ENCODE results near the gene GEMIN4. TPM values are rescaled to one million over a fixed set of nuclear protein-coding genes. Genes with fewer than 3 reads are reported as not detected.

Gene GEMIN4
- total and polyA plus RNA-seq, 2 experiments from 2014 or later, result 14.1 to 45.0 TPM

DNA sequence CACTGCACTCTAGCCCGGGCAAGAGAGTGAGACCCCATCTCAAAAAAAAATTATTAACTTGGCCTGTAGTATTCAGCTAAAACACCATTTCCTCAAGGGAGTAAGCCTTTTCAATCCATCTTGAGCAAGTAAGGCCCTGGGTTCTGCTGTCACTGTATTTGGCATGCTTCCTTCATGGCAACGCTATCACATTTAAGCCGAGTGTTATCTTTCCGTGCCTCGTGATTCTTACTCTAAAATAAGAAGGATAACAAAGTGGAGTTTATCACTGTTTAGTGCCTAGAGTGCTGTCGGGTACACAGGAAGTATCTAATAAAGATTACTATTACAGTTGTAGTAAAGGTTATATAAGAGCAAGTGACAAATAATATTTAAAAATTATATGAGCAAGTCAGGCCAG is 46.2 kb downstream of the GEMIN4 start:
- no peak overlapping the region for H3K27ac Mint-ChIP-seq
- no peak overlapping the region for H3K4me3 ChIP-seq
- no peaks in the 10 kb centered on the region for H3K27me3 Mint-ChIP-seq (ENCODE audit: insufficient read depth, low read depth, poor library complexity)
- H3F3A ChIP-seq (replicated peaks; ENCODE audit: low read depth), result 0 out of 2 replicates have a peak, but pooled peaks cover 1% of the 10 kb centered on the region
- peaks cover 19% of the 10 kb centered on the region for H3K36me3 Mint-ChIP-seq (ENCODE audit: low read depth)
- TF ChIP-seq, protein P1, sequence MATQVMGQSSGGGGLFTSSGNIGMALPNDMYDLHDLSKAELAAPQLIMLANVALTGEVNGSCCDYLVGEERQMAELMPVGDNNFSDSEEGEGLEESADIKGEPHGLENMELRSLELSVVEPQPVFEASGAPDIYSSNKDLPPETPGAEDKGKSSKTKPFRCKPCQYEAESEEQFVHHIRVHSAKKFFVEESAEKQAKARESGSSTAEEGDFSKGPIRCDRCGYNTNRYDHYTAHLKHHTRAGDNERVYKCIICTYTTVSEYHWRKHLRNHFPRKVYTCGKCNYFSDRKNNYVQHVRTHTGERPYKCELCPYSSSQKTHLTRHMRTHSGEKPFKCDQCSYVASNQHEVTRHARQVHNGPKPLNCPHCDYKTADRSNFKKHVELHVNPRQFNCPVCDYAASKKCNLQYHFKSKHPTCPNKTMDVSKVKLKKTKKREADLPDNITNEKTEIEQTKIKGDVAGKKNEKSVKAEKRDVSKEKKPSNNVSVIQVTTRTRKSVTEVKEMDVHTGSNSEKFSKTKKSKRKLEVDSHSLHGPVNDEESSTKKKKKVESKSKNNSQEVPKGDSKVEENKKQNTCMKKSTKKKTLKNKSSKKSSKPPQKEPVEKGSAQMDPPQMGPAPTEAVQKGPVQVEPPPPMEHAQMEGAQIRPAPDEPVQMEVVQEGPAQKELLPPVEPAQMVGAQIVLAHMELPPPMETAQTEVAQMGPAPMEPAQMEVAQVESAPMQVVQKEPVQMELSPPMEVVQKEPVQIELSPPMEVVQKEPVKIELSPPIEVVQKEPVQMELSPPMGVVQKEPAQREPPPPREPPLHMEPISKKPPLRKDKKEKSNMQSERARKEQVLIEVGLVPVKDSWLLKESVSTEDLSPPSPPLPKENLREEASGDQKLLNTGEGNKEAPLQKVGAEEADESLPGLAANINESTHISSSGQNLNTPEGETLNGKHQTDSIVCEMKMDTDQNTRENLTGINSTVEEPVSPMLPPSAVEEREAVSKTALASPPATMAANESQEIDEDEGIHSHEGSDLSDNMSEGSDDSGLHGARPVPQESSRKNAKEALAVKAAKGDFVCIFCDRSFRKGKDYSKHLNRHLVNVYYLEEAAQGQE (IDR thresholded peaks at IDR 0.05; ENCODE audit: unreplicated experiment), result no peak
- TF ChIP-seq, protein P2, sequence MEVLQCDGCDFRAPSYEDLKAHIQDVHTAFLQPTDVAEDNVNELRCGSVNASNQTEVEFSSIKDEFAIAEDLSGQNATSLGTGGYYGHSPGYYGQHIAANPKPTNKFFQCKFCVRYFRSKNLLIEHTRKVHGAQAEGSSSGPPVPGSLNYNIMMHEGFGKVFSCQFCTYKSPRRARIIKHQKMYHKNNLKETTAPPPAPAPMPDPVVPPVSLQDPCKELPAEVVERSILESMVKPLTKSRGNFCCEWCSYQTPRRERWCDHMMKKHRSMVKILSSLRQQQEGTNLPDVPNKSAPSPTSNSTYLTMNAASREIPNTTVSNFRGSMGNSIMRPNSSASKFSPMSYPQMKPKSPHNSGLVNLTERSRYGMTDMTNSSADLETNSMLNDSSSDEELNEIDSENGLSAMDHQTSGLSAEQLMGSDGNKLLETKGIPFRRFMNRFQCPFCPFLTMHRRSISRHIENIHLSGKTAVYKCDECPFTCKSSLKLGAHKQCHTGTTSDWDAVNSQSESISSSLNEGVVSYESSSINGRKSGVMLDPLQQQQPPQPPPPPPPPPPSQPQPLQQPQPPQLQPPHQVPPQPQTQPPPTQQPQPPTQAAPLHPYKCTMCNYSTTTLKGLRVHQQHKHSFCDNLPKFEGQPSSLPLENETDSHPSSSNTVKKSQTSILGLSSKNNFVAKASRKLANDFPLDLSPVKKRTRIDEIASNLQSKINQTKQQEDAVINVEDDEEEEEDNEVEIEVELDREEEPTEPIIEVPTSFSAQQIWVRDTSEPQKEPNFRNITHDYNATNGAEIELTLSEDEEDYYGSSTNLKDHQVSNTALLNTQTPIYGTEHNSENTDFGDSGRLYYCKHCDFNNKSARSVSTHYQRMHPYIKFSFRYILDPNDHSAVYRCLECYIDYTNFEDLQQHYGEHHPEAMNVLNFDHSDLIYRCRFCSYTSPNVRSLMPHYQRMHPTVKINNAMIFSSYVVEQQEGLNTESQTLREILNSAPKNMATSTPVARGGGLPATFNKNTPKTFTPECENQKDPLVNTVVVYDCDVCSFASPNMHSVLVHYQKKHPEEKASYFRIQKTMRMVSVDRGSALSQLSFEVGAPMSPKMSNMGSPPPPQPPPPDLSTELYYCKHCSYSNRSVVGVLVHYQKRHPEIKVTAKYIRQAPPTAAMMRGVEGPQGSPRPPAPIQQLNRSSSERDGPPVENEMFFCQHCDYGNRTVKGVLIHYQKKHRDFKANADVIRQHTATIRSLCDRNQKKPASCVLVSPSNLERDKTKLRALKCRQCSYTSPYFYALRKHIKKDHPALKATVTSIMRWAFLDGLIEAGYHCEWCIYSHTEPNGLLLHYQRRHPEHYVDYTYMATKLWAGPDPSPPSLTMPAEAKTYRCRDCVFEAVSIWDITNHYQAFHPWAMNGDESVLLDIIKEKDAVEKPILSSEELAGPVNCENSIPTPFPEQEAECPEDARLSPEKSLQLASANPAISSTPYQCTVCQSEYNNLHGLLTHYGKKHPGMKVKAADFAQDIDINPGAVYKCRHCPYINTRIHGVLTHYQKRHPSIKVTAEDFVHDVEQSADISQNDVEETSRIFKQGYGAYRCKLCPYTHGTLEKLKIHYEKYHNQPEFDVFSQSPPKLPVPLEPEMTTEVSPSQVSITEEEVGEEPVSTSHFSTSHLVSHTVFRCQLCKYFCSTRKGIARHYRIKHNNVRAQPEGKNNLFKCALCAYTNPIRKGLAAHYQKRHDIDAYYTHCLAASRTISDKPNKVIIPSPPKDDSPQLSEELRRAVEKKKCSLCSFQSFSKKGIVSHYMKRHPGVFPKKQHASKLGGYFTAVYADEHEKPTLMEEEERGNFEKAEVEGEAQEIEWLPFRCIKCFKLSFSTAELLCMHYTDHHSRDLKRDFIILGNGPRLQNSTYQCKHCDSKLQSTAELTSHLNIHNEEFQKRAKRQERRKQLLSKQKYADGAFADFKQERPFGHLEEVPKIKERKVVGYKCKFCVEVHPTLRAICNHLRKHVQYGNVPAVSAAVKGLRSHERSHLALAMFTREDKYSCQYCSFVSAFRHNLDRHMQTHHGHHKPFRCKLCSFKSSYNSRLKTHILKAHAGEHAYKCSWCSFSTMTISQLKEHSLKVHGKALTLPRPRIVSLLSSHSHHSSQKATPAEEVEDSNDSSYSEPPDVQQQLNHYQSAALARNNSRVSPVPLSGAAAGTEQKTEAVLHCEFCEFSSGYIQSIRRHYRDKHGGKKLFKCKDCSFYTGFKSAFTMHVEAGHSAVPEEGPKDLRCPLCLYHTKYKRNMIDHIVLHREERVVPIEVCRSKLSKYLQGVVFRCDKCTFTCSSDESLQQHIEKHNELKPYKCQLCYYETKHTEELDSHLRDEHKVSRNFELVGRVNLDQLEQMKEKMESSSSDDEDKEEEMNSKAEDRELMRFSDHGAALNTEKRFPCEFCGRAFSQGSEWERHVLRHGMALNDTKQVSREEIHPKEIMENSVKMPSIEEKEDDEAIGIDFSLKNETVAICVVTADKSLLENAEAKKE (CRISPR knock-in tag; IDR thresholded peaks at IDR 0.05), result no peak
- TF ChIP-seq EZH2phosphoT487 (IDR thresholded peaks at IDR 0.05; ENCODE audit: unreplicated experiment) (no peak), ZNF114 (CRISPR knock-in tag; IDR thresholded peaks at IDR 0.05) (no peak)
- TF ChIP-seq, protein P3, sequence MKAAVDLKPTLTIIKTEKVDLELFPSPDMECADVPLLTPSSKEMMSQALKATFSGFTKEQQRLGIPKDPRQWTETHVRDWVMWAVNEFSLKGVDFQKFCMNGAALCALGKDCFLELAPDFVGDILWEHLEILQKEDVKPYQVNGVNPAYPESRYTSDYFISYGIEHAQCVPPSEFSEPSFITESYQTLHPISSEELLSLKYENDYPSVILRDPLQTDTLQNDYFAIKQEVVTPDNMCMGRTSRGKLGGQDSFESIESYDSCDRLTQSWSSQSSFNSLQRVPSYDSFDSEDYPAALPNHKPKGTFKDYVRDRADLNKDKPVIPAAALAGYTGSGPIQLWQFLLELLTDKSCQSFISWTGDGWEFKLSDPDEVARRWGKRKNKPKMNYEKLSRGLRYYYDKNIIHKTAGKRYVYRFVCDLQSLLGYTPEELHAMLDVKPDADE (IDR thresholded peaks at IDR 0.05), result no peak
- no peaks in the 10 kb centered on the region for H3K9me2 ChIP-seq (ENCODE audit: insufficient read depth)
- H3K4me2 ChIP-seq, result no peak overlapping the region
- no peaks in the 10 kb centered on the region for H3K27me3 ChIP-seq (ENCODE audit: insufficient read depth)
- H3K79me2 ChIP-seq (replicated peaks; ENCODE audit: insufficient read depth), result peaks cover 9% of the 10 kb centered on the region; the same call in 1 of the 2 replicates
- H3K36me3 ChIP-seq (ENCODE audit: insufficient read depth), result peaks cover 13% of the 10 kb centered on the region; the same call in 1 of the 2 replicates
- H3K9me3 Mint-ChIP-seq, result no peaks in the 10 kb centered on the region
- H3K4me1 ChIP-seq (ENCODE audit: insufficient read depth), result no peaks in the 10 kb centered on the region
- ATAC-seq (no peak), DNase-seq (ENCODE audit: low spot score) (no peak)
- peaks cover 4% of the 10 kb centered on the region; the same call in 1 of the 2 replicates for H4K20me1 ChIP-seq (replicated peaks; ENCODE audit: insufficient read depth)
- H2AFZ ChIP-seq, result no peak overlapping the region
- no peak overlapping the region for H3K27ac ChIP-seq (ENCODE audit: low read depth)
- no peaks in the 10 kb centered on the region for H3K4me1 Mint-ChIP-seq
- no peak overlapping the region for H3K4me3 Mint-ChIP-seq
